Measurements from ENCODE around the gene LGI1. TPM values are rescaled to one million over a fixed set of nuclear protein-coding genes. Genes with fewer than 3 reads are reported as not detected.

The LGI1 gene
- total RNA-seq, 1 experiment from 2014 or later = not detected

- ChIA-PET POLR2A (no interaction called here), CTCF (interaction anchor here (0.6 to 1.2 kb wide), 4 partner anchors 74 to 589 kb away, joined by 4 to 5 read pairs (median 4); no protein-coding TSS in a partner anchor)
- Histone ChIP-seq H3K9me3 (ENCODE audit: control insufficient read depth, insufficient read depth, low read depth, low read length) (no peaks in the 10 kb centered on the region), H3K27me3 (ENCODE audit: control insufficient read depth, insufficient read depth, low read length) (peaks cover 15% of the 10 kb centered on the region), H3K4me3 (ENCODE audit: low read depth in 2 of 2, low read length in 2 of 2) (no peak overlapping the region), H3K36me3 (ENCODE audit: control insufficient read depth, insufficient read depth, low read length) (no peaks in the 10 kb centered on the region), H3K4me1 (ENCODE audit: control insufficient read depth, insufficient read depth, low read length) (peaks cover 6% of the 10 kb centered on the region; the same call in 1 of the 2 replicates), H3K27ac (ENCODE audit: low read length) (no peak overlapping the region)
- no TSS peak for BruUV-seq (replicated peaks)
- TF ChIP-seq POLR2AphosphoS5 (IDR thresholded peaks at IDR 0.05; ENCODE audit: low read depth, low read length) = no peak
- no peak for TF ChIP-seq SIN3A (IDR thresholded peaks at IDR 0.05; ENCODE audit: borderline replicate concordance, insufficient read depth, low read depth, low read length)
- TF ChIP-seq, protein P1, sequence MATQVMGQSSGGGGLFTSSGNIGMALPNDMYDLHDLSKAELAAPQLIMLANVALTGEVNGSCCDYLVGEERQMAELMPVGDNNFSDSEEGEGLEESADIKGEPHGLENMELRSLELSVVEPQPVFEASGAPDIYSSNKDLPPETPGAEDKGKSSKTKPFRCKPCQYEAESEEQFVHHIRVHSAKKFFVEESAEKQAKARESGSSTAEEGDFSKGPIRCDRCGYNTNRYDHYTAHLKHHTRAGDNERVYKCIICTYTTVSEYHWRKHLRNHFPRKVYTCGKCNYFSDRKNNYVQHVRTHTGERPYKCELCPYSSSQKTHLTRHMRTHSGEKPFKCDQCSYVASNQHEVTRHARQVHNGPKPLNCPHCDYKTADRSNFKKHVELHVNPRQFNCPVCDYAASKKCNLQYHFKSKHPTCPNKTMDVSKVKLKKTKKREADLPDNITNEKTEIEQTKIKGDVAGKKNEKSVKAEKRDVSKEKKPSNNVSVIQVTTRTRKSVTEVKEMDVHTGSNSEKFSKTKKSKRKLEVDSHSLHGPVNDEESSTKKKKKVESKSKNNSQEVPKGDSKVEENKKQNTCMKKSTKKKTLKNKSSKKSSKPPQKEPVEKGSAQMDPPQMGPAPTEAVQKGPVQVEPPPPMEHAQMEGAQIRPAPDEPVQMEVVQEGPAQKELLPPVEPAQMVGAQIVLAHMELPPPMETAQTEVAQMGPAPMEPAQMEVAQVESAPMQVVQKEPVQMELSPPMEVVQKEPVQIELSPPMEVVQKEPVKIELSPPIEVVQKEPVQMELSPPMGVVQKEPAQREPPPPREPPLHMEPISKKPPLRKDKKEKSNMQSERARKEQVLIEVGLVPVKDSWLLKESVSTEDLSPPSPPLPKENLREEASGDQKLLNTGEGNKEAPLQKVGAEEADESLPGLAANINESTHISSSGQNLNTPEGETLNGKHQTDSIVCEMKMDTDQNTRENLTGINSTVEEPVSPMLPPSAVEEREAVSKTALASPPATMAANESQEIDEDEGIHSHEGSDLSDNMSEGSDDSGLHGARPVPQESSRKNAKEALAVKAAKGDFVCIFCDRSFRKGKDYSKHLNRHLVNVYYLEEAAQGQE (IDR thresholded peaks at IDR 0.05; ENCODE audit: insufficient read depth in 1 of 2, low read depth in 2 of 2, low read length in 1 of 2) = no peak
- no peak for TF ChIP-seq TCF7L2 (IDR thresholded peaks at IDR 0.05; ENCODE audit: low read depth, low read length)
- TF ChIP-seq CTCF (IDR thresholded peaks at IDR 0.05) = no peak
- intact Hi-C loops (cut with micrococcal nuclease; ENCODE audit: unreplicated experiment) = loop anchor here (10.0 kb wide), 1 partner anchor 263 kb away; no protein-coding TSS in a partner anchor
- in situ Hi-C loops (cut with HindIII; ENCODE audit: low pct_unique_long_range_greater_than_20kb, low sequenced_read_pairs) = no loop called here
- ATAC-seq (no peak), DNase-seq (ENCODE audit: low read depth, low spot score) (no peak)
Observed at GRCh38 chr10:93818086-93818485, 60.4 kb downstream of the LGI1 start.

DNA sequence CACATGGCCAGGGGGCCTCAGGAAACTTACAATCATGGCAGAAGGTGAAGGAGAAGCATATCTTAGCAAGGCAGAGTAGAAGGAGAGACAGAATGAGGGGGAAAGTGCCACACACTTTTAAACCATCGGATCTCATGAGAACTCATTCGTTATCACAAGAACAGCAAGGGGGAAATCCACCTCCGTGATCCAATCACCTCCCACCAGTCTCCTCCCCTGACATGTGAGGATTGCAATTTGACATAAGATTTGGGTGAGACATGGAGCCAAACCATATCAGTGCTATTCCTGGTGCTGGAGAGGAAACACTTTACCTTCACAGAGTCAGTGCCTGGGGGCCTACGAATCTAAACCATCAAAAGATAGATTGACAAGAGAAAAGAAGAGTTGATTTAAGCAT is 61.8 kb downstream of the LGI1 start:
- peaks cover 15% of the 10 kb centered on the region for H3K27me3 ChIP-seq (ENCODE audit: control insufficient read depth, insufficient read depth, low read length)
- in situ Hi-C loops (cut with HindIII; ENCODE audit: low pct_unique_long_range_greater_than_20kb, low sequenced_read_pairs) (no loop called here), intact Hi-C loops (cut with micrococcal nuclease; ENCODE audit: unreplicated experiment) (loop anchor here (10.0 kb wide), 1 partner anchor 265 kb away; no protein-coding TSS in a partner anchor)
- TF ChIP-seq CTCF (IDR thresholded peaks at IDR 0.05) (no peak), SIN3A (IDR thresholded peaks at IDR 0.05; ENCODE audit: borderline replicate concordance, insufficient read depth, low read depth, low read length) (no peak), TCF7L2 (IDR thresholded peaks at IDR 0.05; ENCODE audit: low read depth, low read length) (no peak), POLR2AphosphoS5 (IDR thresholded peaks at IDR 0.05; ENCODE audit: low read depth, low read length) (no peak)
- TF ChIP-seq, protein P1 (IDR thresholded peaks at IDR 0.05; ENCODE audit: insufficient read depth in 1 of 2, low read depth in 2 of 2, low read length in 1 of 2) = no peak
- CTCF ChIA-PET = no interaction called here
- H3K4me1 ChIP-seq (ENCODE audit: control insufficient read depth, insufficient read depth, low read length) = peaks cover 6% of the 10 kb centered on the region; the same call in 1 of the 2 replicates
- POLR2A ChIA-PET = no interaction called here
- no peak overlapping the region for H3K27ac ChIP-seq (ENCODE audit: low read length)
- no TSS peak for BruUV-seq (replicated peaks)
- H3K36me3 ChIP-seq (ENCODE audit: control insufficient read depth, insufficient read depth, low read length) = no peaks in the 10 kb centered on the region
- no peaks in the 10 kb centered on the region for H3K9me3 ChIP-seq (ENCODE audit: control insufficient read depth, insufficient read depth, low read depth, low read length)
- H3K4me3 ChIP-seq (ENCODE audit: low read depth in 2 of 2, low read length in 2 of 2) = no peak overlapping the region
- DNase-seq (ENCODE audit: low read depth, low spot score) (no peak), ATAC-seq (no peak)

Measured in Panc1 (cell line).